ENCODE data around the gene ANGPTL7.

The ANGPTL7 gene

DNA sequence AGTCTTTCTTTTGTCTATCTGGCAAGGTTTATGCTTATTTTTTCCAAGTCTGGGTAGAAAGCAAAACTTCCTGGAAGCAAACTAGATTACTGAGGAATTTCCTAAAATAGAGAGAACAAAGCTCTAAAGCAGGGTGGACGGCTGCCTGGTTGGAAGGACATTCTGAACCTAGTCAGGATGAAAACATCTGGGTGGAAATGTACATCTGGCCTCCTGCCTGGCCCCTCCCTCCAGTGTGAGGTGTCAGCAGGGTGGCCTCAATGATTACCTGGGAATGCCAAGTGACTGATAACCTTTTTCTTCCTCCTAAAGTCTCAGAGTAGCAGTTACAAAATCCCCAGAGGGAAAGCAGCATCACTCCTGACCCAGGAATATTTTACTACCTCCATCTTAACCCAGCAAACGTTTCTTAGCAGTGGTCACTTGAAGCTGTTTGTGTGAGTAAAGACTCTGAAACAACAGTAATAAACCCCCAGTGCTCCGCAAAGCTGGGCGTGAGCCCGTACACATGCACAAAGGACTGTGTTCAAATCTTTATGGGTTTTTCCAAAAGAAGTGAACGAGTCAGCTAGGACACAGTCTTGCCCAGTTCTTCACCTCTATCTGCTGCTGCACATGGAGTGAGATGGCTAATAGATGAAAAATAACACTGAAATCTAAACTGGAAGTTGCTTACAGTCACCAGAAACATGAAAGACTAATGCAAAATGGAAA is 18.9 kb downstream of the ANGPTL7 start:
- DNase-seq = no peak

DNA sequence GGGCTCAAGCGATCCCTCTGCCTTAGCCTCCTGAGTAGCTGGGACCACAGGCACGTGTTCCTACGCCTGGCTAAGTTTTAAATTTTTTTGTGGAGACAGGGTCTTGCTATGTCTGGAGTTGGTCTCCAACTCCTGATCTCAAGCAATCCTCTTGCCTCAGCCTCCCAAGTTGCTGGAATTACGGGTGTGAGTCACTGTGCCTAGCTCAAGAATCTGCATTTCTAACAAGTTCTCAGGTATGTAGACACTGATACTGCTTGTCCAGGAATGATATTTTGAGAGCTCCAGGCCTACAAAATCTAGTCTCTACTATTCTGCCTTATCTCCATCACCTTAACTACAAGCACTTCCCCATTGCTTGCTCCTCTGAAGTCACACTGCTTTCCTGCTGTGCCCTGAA is 22.3 kb downstream of the ANGPTL7 start:
- no peak for DNase-seq

GRCh38 chr1:11211925-11212587 is 22.9 kb downstream of the ANGPTL7 start:
- no peak for DNase-seq

GRCh38 chr1:11214698-11215380 is 25.7 kb downstream of the ANGPTL7 start:
- DNase-seq = no peak

DNA sequence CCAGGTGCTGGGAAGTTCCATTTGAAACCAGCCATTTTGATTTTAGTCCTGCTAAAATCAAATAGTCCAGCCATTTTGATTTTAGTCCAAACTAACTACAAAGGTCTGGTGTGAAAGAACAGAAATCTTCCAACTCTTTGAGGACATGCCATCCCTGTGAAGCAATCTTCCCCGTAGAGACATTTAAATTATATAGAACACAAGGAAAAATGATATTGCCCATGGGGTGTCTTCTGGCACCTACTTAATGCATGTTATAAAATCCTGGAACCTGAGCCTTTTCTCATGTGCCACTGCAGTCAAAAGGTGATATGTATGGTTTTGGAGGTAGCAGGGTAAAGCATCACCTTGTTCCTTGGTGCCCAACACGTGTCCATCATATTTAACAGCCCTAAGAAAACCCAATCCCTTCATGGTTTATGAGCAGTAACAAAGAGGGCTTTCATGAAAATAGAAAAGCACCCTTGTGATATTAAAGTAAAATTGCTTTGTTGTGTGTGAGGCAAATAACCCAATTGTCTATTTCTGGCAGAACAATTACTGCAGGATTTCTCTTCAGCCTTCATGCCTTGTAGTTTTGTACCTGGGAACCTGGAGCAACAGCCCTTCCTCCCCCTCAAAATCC is 26.3 kb downstream of the ANGPTL7 start:
- DNase-seq = no peak

DNA sequence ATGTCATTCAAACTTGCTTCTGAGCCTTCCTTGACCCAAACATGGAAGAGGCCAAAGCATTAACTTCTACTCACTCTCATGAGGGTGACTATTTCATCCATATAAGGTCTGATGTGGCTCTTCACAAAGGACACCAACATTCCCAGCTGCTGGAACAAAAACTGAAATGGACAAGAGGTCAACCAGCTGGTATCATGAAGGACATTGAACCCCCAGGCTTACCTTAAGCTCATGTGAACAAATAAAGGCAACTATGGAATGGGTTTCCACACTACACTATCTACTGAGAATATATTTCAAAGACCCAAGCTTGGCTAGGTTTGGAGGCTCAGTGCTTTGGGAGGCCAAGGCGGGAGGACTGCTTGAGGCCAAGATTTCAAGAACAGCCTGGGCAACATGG is 26.9 kb downstream of the ANGPTL7 start:
- DNase-seq = no peak

GRCh38 chr1:11227106-11228077 is 38.2 kb downstream of the ANGPTL7 start:
- DNase-seq = no peak

- peak; percentile 46 for DNase-seq
Measured at GRCh38 chr1:11229203-11229602, 40.0 kb downstream of the ANGPTL7 start.

DNA sequence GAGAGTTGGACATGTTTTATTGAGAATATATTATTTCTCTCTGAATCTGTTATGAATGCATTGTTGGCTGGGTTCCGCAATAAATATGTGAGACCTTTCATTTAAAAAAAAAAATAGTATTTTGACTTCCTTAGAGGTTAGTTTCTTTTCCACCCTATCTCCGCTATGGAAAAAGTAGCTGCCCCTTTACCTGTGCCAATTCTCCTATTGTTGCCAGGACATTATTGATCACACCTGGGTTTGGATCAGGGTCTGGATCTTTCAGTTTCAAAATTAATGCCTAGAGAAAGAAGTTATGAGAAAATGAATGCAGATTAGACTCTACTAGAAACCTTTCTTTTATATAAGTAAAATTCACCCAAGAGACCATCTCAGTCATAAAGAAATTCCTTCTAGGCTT is 44.1 kb downstream of the ANGPTL7 start:
- DNase-seq = no peak

DNA sequence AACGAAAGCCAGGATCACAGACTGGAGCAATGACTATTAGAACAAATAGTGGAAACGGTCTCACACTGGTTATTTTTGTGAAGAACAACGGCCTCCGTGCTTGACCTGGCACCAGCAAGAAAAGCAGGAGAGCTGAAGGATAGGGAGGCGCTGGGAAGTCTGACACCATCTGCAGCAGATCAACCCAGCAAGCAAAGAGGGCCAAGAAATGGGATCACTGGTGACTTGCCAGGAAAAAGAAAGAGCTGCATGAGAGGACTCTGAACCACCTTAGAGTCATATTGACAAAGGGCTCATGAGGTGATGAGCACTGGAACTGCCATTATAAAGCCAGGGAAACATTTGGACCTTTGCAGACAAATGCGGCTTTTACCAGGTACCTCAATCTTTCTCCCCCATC is 48.2 kb downstream of the ANGPTL7 start:
- no peak for DNase-seq

- DNase-seq = no peak
Measured at GRCh38 chr1:11238311-11238710, 49.2 kb downstream of the ANGPTL7 start.

- DNase-seq = no peak
Measured at GRCh38 chr1:11245248-11245647, 56.1 kb downstream of the ANGPTL7 start.
